LNCaP clone FGC (cell line): Measurements from ENCODE around the gene NRCAM.

ENCODE experiments used
- DNase-seq: peaks from one replicate; pipeline ENCODE4 v3.0.0-alpha.2; 2011; ENCODE audit warnings: low read depth
- H3K4me3 ChIP-seq: 2 replicates; pipeline ENCODE4 v1.5.1; 2011; ENCODE audit warnings: mild to moderate bottlenecking, low read depth, low read length, control low read depth
- TF ChIP-seq, protein P1 (sequence below): IDR thresholded peaks from 2 replicates; pipeline ENCODE4 v1.5.1; 2012; ENCODE audit warnings: mild to moderate bottlenecking; ENCODE audit not compliant: control insufficient read depth, insufficient read depth; ENCODE audit errors: extremely low read depth

NRCAM gene

GRCh38 chr7:108132551-108133265 lies 323.5 kb downstream of the NRCAM start:
- TF ChIP-seq, protein P1, sequence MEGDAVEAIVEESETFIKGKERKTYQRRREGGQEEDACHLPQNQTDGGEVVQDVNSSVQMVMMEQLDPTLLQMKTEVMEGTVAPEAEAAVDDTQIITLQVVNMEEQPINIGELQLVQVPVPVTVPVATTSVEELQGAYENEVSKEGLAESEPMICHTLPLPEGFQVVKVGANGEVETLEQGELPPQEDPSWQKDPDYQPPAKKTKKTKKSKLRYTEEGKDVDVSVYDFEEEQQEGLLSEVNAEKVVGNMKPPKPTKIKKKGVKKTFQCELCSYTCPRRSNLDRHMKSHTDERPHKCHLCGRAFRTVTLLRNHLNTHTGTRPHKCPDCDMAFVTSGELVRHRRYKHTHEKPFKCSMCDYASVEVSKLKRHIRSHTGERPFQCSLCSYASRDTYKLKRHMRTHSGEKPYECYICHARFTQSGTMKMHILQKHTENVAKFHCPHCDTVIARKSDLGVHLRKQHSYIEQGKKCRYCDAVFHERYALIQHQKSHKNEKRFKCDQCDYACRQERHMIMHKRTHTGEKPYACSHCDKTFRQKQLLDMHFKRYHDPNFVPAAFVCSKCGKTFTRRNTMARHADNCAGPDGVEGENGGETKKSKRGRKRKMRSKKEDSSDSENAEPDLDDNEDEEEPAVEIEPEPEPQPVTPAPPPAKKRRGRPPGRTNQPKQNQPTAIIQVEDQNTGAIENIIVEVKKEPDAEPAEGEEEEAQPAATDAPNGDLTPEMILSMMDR: no peak
- H3K4me3 ChIP-seq: no peak overlapping the region
- no peak for DNase-seq

GRCh38 chr7:108130261-108130660 lies 326.0 kb downstream of the NRCAM start, which contains the start of gene LAMB4:
Gene LAMB4 (minus strand): TSS chr7:108130361. CDS start chr7:108123164, 7,197 bp downstream.
- no peak within 1 kb of the TSS for H3K4me3 ChIP-seq
- DNase-seq: no peak
- TF ChIP-seq, protein P1: no peak

DNA sequence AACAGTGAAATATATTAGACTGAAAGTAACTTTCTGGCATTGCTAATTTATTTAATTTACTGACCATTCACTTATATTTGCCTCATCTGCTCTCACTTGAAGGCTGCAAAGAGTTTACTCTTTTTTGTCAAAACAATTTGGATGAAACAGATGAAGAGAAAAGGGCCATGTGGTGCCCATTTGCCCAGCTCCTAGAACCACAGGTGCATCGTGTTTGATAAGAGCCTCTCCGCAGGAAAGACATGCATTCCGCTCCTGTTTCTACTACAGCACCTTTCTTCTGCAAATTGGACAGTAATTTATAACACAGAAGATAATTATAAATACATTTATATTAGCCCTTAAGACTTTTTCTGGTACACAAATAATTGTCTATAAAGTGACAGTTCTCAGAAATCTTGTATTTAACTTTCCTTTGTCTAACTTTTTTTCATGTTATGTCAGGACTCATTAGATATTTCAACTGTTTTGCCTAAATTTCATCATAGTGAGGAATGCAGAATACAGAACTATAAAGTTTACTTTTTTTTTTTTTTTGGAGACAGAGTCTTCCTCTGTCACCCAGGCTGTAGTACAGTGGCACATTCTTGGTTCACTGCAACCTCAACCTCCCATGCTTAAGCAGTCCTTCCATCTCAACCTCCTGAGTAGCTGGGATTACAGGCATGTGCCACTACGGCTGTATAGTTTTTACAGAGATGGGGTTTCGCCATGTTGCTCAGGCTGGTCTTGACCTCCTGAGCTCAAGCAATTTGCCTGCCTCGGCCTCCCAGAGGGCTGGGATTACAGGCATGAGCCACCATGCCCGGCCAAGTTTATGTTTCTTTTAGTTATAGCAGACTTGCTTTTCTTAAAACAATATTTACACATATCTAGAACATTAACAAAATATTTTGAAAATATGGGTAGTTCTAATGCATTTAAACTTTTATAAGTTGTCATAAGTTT lies 326.9 kb downstream of the NRCAM start:
- TF ChIP-seq, protein P1: no peak
- DNase-seq: no peak
- no peak overlapping the region for H3K4me3 ChIP-seq

DNA sequence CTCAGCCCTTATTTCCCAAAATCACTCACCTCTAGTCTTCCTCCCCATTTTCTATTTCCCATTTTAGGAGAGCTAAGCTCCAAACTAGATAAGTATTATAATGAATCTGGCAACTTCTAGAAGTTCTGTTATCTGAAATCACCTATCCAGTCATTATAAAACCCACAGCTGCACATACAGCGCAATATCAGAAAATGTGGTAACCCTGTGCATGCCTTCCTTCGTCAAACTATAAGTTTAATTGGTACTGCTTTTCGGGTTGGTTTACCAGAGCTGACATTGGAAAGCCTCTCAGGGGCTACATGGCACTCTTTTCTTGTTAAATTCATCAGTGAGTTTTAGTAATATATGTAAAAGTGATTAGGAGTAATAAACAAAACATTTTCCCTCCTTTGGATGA lies 327.7 kb downstream of the NRCAM start:
- no peak overlapping the region for H3K4me3 ChIP-seq
- DNase-seq: no peak
- TF ChIP-seq, protein P1: no peak

- DNase-seq: no peak
- TF ChIP-seq, protein P1: no peak
- H3K4me3 ChIP-seq: no peak overlapping the region
Measured at GRCh38 chr7:108127461-108127860, 328.8 kb downstream of the NRCAM start.

GRCh38 chr7:108124820-108125219 lies 331.4 kb downstream of the NRCAM start:
- DNase-seq: no peak
- TF ChIP-seq, protein P1: no peak

More at GRCh38 chr7:108124820-108125219, 331.4 kb downstream of the NRCAM start:
- H3K4me3 ChIP-seq: no peak overlapping the region
